AG08396 (cell line): ENCODE results near the gene TARM1.
"Not testable (repeated sequence)": the region's sequence is repeated elsewhere in the genome, so short reads cannot be mapped to it uniquely, and the experiment has no call there.

Source experiments
- DNase-seq: peaks from one replicate; pipeline ENCODE4 v3.0.0; 2012; ENCODE audit warnings: low spot score, mixed read lengths

Gene TARM1

GRCh38 chr19:54099903-54100255 lies 18.7 kb upstream of the TARM1 start:
- DNase-seq: not testable (repeated sequence)

- no peak for DNase-seq
Observed at GRCh38 chr19:54099190-54099902, 18.2 kb upstream of the TARM1 start.

DNA sequence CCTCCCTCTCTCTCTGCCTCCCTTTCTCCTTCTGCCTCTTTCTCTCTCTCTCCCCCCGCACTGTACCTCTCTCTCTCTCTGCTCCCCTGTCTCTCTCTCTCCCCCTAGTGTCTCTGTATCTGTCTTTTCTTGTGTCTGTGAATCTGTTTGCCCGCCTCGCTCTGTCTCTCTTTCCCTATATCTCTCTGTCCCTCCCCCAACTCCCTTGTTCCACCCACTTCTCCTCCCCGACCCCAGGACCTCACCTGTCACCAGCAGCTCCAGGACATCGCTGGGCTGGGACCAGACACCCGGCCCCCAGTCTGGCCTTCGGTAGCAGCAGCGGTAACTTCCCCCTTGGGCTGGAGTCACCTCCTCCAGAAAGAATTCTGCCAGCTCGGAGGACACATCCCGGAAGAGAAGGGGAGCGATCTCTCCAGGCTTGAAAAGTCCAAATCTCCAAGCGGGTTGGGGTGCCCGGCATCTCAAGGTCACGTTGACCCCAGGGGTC lies 15.5 kb upstream of the TARM1 start:
- DNase-seq: no peak

GRCh38 chr19:54095859-54096616 lies 14.9 kb upstream of the TARM1 start:
- peak; percentile 78 for DNase-seq

DNA sequence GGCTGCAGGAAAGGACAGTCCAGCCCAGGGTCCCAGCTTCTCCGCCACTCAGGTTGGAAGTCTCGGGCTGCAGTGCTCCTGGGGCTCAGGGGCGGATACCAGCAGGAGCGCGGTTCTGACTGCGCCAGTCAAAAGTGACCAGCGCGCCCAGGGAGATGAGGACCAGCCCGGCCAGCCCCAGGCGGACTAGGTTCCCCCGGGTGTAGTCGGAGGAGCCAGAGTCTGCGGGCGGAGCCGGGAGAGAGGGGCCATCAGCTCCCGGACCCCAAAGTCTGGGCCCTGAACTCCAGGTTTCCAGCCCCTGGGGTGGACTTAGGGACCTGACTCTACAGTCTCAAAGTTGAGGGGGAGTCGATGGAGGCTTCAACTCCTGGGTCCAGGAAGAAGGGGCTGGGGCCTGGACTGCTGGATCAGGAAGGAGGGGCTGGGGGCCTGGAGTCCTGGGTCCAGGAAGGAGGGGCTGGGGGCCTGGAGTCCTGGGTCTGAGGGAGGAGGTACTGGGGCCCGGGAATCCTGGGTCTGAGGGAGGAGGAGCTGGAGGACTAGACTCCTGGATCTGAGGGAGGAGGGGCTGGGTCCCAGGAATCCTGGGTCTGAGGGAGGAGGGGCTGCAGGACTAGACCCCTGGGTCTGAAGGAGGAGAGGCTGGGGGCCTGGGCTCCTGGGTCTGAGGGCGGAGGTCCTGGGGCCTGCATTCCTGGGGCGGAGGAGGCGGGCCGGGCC lies 14.1 kb upstream of the TARM1 start:
- DNase-seq: no peak

DNA sequence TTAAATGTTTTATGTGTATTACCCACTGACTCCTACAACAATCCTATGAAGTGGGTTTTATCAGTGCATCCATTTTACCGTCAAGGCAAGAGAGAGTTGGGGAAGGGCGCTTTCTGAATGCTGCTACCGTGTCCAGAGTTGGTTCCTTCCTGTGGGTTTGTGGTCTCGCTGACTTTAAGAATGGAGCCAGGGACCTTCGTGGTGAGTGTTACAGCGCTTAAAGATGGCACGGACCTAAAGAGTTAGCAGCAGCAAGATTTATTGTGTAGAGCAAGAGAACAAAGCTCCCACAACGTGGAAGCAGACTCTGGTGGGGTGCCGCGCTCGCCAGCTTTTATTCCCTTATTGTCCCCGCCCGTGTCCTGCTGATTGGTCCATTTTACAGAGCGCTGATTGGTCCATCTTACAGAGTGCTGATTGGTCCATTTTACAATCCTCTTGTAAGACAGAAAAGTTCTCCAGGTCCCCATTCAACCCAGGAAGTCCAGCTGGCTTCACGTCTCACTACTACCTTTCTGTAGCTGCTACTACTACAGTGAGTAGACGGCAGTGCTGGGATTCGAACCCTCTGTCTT lies 13.3 kb upstream of the TARM1 start:
- no peak for DNase-seq

- no peak for DNase-seq
Observed at GRCh38 chr19:54084410-54084809, 3.2 kb upstream of the TARM1 start.

DNA sequence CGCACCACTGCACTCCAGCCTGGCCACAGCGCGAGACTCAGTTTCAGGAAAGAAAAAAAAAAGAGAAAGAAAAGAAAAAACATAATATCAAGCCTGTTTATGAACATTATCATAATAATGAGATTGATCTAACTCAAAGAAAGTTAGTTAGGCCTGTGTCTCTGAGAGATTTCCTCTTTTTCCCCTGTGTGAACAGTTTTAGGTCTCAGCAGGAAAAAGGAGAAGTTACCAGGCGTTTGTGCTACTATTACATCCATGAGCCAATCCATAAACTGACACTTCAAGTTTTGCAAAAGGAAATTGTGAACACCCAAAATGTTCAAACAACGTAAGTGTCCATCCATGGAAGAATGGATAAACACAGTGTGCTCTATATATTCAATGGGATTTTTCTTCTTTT lies 3.8 kb downstream of the TARM1 start:
- no peak for DNase-seq

- no peak for DNase-seq
Observed at GRCh38 chr19:54074851-54075250, 6.3 kb downstream of the TARM1 start.

DNA sequence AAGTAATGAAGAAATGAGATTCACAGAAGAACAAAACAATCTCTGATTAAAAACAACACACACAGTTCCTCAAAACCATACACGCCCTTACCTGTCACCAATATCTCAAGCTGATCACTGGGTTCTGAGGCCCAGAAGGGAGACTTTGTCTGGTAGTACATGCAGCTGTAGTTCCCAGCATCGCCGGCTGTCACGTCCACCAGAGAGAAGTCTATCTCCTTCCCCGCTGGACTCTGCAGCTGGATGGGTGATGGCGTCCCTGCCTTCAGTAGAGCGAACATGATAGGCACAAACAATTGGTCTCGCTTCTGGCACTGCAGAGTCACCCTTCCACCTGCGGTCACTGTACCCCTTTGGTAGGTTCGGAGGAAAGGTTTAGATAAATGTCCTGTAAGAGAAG lies 7.3 kb downstream of the TARM1 start:
- no peak for DNase-seq

- DNase-seq: no peak
Observed at GRCh38 chr19:54069470-54069869, 11.7 kb downstream of the TARM1 start.

- DNase-seq: no peak
Observed at GRCh38 chr19:54063350-54064116, 17.6 kb downstream of the TARM1 start, which contains the start of gene VSTM1. TSS of gene VSTM1 (minus strand) at chr19:54063897. CDS start at chr19:54063777, 120 bp downstream.

DNA sequence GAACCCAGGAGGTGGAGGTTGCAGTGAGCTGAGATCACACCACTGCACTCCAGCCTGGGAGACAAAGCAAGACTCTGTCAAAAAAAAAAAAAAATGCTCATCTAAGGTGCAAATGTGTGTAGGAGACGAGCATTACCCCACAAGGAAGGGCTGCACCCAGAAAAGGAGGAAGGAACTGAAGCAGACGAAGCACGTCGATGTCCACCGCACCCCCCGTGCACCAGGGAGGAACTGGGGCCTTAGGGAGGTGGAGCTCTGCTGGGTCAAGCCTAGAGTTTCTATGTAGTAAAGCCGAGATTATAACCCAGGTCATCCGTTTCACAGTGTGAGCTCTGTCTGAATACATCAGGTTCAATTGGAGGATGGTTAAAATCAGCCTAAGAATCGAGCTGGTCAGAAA lies 18.5 kb downstream of the TARM1 start:
- no peak for DNase-seq

- DNase-seq: no peak
Observed at GRCh38 chr19:54047616-54048015, 33.5 kb downstream of the TARM1 start.

GRCh38 chr19:54045771-54046170 lies 35.4 kb downstream of the TARM1 start:
- no peak for DNase-seq

GRCh38 chr19:54042989-54043388 lies 38.2 kb downstream of the TARM1 start:
- no peak for DNase-seq

DNA sequence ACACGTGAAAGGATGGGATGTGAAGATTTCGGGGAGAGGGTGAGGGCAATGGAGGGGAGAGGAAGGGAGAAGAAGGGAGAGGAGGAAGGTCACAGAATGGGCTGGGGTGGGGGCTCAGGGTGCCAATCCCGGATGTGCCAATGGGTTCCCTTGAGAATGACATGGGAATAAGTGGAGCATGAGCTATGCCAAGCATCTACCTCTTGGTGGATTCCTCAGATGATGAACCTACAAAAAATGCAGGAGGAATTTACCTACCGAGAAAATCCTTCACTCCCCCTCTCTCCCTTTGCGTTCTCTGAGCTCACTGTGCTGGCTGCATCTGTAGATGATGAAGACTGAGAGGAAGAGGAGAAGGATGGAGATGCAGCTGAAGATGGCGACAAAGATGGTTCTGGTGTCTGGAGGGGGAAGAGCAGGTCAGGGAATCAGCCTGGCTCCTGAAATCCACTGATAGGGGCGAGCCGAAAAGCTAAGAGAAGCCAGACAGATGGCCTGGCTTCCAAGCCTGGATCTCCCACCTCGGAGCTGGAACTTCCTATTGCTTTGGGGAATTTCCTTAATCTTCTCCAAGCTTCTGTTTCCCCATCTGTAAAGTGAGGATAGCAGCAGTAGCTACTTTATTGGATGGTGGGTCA lies 39.1 kb downstream of the TARM1 start:
- DNase-seq: no peak

DNA sequence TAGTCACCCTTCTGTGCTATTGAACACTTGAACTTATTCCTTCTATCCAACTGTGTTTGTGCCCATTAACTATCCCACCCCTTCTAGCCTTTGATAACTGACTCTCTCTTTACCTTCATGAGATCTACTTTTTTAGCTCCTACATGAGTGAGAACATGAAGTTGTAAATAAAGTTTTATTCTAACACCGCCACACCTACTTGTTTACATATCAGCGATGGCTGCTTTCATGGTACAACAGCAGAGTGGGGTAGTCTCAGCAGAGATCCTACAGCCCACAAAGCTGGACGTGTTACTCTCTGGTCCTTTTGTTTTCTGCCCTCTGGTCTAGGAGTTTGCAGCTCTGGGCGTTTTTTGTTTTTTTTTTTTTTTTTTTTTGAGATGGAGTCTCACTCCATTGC lies 41.2 kb downstream of the TARM1 start:
- no peak for DNase-seq

DNA sequence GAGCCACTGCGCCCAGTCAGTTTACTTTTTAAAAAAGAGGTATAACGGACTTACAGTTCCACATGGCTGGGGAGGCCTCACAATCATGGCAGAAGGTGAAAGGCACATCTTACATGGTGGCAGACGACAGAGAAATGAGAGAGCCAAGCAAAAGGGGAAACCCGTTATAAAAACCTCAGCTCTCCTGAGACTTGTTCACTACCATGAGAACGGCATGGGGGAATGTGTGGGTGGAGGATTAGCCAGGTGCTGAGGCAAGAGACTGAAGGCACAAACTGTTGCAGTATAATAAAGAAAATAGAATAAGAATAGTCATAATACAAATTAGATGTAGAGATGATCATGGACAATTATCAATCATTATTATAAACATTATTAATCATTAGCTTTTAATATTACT lies 44.6 kb downstream of the TARM1 start:
- not testable (repeated sequence) for DNase-seq

GRCh38 chr19:54035215-54036178 lies 45.7 kb downstream of the TARM1 start:
- DNase-seq: peak; percentile 81
